ENCODE data around the gene WNK2.
"Not testable (repeated sequence)": the region's sequence is repeated elsewhere in the genome, so short reads cannot be mapped to it uniquely, and the experiment has no call there.

WNK2 gene

GRCh38 chr9:93353413-93354310 lies 169.7 kb downstream of the WNK2 start:
- DNase-seq = not testable (repeated sequence)

- DNase-seq = no peak
Measured at GRCh38 chr9:93354451-93354850, 170.5 kb downstream of the WNK2 start.

GRCh38 chr9:93355827-93356226 lies 171.9 kb downstream of the WNK2 start:
- DNase-seq = no peak

- no peak for DNase-seq
Measured at GRCh38 chr9:93357649-93358048, 173.7 kb downstream of the WNK2 start.

- not testable (repeated sequence) for DNase-seq
Measured at GRCh38 chr9:93359907-93360306, 176.0 kb downstream of the WNK2 start.

- no peak for DNase-seq
Measured at GRCh38 chr9:93361995-93362394, 178.1 kb downstream of the WNK2 start.

GRCh38 chr9:93364734-93365426 lies 180.9 kb downstream of the WNK2 start:
- no peak for DNase-seq

- DNase-seq = no peak
Measured at GRCh38 chr9:93365427-93366118, 181.6 kb downstream of the WNK2 start.

GRCh38 chr9:93366119-93366447 lies 182.1 kb downstream of the WNK2 start:
- DNase-seq = no peak

GRCh38 chr9:93366486-93366885 lies 182.5 kb downstream of the WNK2 start:
- DNase-seq = not testable (repeated sequence)

GRCh38 chr9:93368437-93368836 lies 184.5 kb downstream of the WNK2 start:
- DNase-seq = no peak

- DNase-seq = no peak
Measured at GRCh38 chr9:93369686-93370085, 185.7 kb downstream of the WNK2 start.

Data from NCI-H748 treated with DMSO at 0.1 percent for 48 hours (cell line).